ENCODE measurements around the gene HMGCR. TPM values are rescaled to one million over a fixed set of nuclear protein-coding genes. Genes with fewer than 3 reads are reported as not detected.
"Not testable (repeated sequence)": the region's sequence is repeated elsewhere in the genome, so short reads cannot be mapped to it uniquely, and the experiment has no call there.

HMGCR gene
- 10 to 100 TPM; 45.7 to 53.4 TPM for total RNA-seq

- ChIA-PET POLR2A (interaction anchor here (0.5 to 1.9 kb wide), 4 partner anchors 100 to 380 kb away, joined by 3 to 8 read pairs (median 3); partner anchors contain the start of gene ANKRD31), CTCF (interaction anchor here (0.7 to 1.7 kb wide), 4 partner anchors 15 to 284 kb away, joined by 3 to 11 read pairs (median 6); partner anchors contain the start of genes ANKRD31 and GCNT4)
Observed at GRCh38 chr5:75336615-75337336, at the start of gene HMGCR. Gene HMGCR (plus strand): TSS chr5:75337220. CDS start chr5:75342606, 5,386 bp downstream.

GRCh38 chr5:75291844-75292243, 45.2 kb upstream of the HMGCR start:
- CTCF ChIA-PET, POLR2A ChIA-PET: not testable (repeated sequence)

GRCh38 chr5:75300084-75300483, 36.9 kb upstream of the HMGCR start:
- ChIA-PET POLR2A (interaction anchor here (0.6 kb wide), 1 partner anchor 1492 kb away, joined by 3 read pairs; no protein-coding TSS in a partner anchor), CTCF (no interaction called here)

- ChIA-PET POLR2A (no interaction called here), CTCF (no interaction called here)
Observed at GRCh38 chr5:75303419-75303818, 33.6 kb upstream of the HMGCR start.

GRCh38 chr5:75304486-75304885, 32.5 kb upstream of the HMGCR start:
- CTCF ChIA-PET, POLR2A ChIA-PET: not testable (repeated sequence)

GRCh38 chr5:75306746-75307145, 30.3 kb upstream of the HMGCR start:
- ChIA-PET CTCF (no interaction called here), POLR2A (no interaction called here)

GRCh38 chr5:75310212-75310611, 26.8 kb upstream of the HMGCR start:
- POLR2A ChIA-PET: no interaction called here
- CTCF ChIA-PET: no interaction called here

GRCh38 chr5:75319148-75319547, 17.9 kb upstream of the HMGCR start:
- CTCF ChIA-PET, POLR2A ChIA-PET: not testable (repeated sequence)

GRCh38 chr5:75319638-75320037, 17.4 kb upstream of the HMGCR start:
- POLR2A ChIA-PET: no interaction called here
- CTCF ChIA-PET: no interaction called here

- POLR2A ChIA-PET: no interaction called here
- CTCF ChIA-PET: no interaction called here
Observed at GRCh38 chr5:75320371-75320770, 16.6 kb upstream of the HMGCR start.

GRCh38 chr5:75322066-75322465, 15.0 kb upstream of the HMGCR start:
- POLR2A ChIA-PET: no interaction called here
- CTCF ChIA-PET: interaction anchor here (0.6 kb wide), 1 partner anchor 219 kb away, joined by 4 read pairs; no protein-coding TSS in a partner anchor

- CTCF ChIA-PET: no interaction called here
- POLR2A ChIA-PET: no interaction called here
Observed at GRCh38 chr5:75324791-75325190, 12.2 kb upstream of the HMGCR start.

GRCh38 chr5:75325242-75325641, 11.8 kb upstream of the HMGCR start:
- CTCF ChIA-PET: no interaction called here
- POLR2A ChIA-PET: no interaction called here

- CTCF ChIA-PET: interaction anchor here (0.6 to 1.1 kb wide), 2 partner anchors 15 to 90 kb away, joined by 3 read pairs; no protein-coding TSS in a partner anchor
- POLR2A ChIA-PET: no interaction called here
Observed at GRCh38 chr5:75330404-75330803, 6.6 kb upstream of the HMGCR start.

- ChIA-PET CTCF (interaction anchor here (1.0 kb wide), 1 partner anchor 20 kb away, joined by 7 read pairs; no protein-coding TSS in a partner anchor), POLR2A (interaction anchor here (0.7 kb wide), 1 partner anchor 94 kb away, joined by 7 read pairs; no protein-coding TSS in a partner anchor)
Observed at GRCh38 chr5:75331095-75332090, 5.6 kb upstream of the HMGCR start.

GRCh38 chr5:75333759-75334158, 3.3 kb upstream of the HMGCR start:
- CTCF ChIA-PET, POLR2A ChIA-PET: not testable (repeated sequence)

GRCh38 chr5:75334413-75334812, 2.6 kb upstream of the HMGCR start:
- POLR2A ChIA-PET, CTCF ChIA-PET: not testable (repeated sequence)

- POLR2A ChIA-PET: no interaction called here
- CTCF ChIA-PET: no interaction called here
Observed at GRCh38 chr5:75335486-75335885, 1.5 kb upstream of the HMGCR start.

GRCh38 chr5:75335952-75336614, 937 bp upstream of the HMGCR start:
- POLR2A ChIA-PET: interaction anchor here (1.9 kb wide), 1 partner anchor 99 kb away, joined by 8 read pairs; the partner anchor contains the start of gene ANKRD31
- CTCF ChIA-PET: interaction anchor here (1.4 to 1.7 kb wide), 2 partner anchors 99 to 283 kb away, joined by 5 to 11 read pairs; partner anchors contain the start of genes ANKRD31 and GCNT4

All from activated CD8-positive, alpha-beta memory T cell treated with anti-CD3 and anti-CD28 coated beads for 36 hours (primary cell).